HG03039 (cell line): ENCODE results near the gene PPM1H.

ENCODE experiments used
- ATAC-seq: cut with Tn5 transposase; IDR thresholded peaks from one replicate; pipeline ENCODE4 v1.9.1; 2021; ENCODE audit warnings: mild to moderate bottlenecking, moderate library complexity; ENCODE audit not compliant: unreplicated experiment

PPM1H gene

DNA sequence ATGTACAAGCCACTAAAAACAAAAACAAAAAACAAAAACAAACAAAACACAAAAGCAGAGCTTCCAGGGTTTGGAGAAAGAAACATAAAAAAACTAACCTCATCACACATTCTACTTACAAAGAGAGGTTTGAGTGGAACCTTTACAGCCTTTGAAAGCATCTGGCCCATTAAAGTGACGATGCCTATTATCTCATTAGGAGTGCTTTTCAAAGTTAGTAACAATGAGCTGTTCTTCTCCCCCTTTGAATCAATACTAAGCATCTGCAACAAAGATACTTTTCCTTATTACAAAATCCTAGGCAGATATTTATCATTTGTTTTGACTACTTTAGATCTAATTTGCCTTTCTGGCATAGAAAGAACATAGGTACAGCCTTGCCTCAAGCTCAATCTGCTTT lies 217.3 kb downstream of the PPM1H start:
- ATAC-seq: no peak

DNA sequence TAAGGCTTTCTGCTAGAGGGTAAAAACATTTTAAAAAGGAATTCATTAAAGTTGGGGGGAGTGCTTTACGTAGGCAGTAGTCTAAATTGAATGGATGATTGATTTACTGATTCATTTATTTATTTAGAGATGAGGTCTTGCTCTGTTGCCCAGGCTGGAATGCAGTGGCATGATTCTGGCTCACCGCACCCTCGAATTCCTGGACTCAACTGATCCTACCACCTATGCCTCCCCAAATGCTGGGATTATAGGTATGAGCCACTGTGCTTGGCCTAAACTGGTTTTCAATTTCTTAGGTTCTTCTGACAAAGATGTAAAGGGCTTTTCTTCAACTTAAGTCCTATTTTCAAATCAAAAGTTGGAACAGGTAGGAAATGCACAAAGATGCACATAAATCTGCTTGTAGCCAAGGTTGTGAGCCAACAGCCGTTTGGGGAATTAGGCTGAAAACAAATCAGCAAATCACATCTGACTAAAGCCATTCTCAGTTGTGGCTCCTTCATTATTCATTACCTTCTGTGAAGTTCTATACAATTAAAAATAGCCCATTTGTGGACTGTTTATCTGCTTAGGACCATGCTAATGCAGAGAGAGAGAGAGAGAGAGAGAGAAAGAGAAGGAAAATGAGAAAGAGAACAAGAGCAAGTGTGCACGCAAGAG lies 218.0 kb downstream of the PPM1H start:
- ATAC-seq: no peak

DNA sequence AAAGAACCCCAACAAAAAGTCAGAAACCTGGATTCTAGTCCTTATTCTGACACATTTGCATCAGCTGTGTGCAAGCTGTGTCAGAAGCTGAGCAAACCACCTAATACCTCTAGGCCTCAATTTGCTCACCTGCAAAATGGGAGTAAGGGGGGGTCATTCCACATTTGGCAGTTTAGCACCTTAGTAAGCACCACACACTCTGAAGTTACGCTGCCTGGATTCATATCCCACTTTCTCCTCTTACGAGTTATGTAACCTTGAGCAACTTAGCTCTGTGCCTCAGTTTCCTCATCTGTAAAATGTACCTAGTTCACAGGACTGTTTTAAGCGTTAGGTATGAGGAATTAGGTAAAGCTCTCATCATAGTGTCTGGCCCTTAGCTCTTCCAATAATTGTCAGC lies 218.9 kb downstream of the PPM1H start:
- ATAC-seq: no peak

DNA sequence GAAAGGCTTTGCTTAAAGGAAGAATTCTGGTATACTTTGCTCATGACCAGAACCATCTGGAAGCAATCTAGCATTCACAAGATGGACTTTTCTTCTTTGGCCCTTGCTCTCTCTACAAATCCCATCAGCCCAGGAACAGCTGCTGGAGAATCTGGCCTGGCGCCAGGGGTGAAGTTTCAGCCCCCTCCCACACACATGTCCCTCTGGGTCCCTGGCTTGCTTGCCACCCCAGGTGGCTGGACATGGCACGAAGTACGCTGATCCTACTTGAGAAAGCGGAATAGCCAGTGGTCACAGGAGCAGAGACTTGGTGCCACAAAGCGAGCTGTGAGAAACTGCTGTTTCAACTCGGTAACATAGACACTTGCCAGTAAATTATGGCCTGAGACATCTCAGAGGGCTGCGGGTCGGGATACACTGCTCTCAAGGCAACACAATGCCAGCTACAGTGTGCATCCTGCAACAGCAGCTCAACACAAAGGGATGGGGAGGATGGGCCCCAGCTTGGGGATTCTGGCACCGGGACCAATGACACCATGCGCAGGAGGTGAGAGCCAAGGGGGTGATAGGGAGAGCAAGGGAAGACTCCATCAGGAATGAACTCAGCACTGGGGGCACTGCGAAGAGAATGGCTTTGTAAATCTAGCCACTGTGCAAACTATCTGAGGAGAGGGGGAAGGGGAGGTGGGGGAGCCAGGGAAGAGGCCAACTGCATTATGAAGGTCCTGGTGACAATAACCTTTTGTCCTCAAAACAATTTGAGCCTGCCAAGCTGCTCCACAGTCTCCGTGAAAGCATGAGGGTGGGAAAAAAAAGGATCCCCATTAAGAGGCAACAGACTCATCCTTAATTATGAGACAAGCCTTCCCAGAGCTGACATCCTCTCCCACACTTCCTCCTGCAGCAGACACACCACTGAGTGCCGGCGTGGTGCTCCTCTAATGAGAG lies 219.9 kb downstream of the PPM1H start:
- no peak for ATAC-seq

DNA sequence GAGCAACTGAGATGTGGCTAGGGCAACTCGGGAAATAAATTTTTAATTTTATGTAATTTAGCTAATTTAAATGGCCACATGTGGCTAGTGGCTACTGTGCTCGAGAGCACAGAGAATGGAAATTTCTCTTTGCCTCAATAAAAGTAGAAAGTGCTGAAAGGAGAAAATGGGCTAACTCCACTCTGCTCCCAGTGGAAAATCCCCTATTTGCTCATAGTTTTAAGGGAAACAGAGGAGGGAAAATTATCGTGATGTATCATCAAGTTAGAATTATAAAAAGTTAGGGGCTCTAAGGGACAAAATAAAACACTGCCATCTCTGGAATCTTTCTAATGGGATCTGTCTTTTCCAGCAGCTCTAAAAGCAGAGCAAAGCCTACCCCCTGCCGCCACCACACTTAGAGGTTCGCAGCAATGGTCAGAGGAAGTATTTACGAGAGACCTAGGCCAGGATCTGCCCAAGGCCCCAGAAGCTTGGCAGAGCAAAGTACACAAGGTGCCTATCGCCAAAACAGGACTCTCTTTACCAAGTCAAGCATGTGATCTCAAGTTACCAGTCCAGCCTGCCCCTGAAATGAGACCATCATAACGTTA lies 220.7 kb downstream of the PPM1H start:
- no peak for ATAC-seq

DNA sequence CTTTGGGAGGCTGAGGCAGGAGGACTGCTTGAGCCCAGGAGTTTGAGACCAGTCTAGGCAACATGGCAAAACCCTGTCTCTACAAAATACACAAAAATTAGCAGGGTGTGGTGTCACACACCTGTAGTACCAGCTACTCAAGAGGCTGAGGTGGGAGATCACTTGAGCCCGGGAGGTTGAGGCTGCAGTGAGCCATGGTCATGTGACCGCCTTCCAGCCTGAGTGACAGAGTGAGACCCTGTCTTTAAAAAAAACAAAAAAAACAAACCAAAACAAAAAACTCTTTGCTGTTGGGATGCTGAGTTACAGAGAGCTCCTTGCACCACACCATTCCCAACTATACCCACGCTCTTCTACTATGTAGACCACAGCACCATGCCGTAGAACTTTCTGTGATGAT lies 221.2 kb downstream of the PPM1H start:
- ATAC-seq: no peak

DNA sequence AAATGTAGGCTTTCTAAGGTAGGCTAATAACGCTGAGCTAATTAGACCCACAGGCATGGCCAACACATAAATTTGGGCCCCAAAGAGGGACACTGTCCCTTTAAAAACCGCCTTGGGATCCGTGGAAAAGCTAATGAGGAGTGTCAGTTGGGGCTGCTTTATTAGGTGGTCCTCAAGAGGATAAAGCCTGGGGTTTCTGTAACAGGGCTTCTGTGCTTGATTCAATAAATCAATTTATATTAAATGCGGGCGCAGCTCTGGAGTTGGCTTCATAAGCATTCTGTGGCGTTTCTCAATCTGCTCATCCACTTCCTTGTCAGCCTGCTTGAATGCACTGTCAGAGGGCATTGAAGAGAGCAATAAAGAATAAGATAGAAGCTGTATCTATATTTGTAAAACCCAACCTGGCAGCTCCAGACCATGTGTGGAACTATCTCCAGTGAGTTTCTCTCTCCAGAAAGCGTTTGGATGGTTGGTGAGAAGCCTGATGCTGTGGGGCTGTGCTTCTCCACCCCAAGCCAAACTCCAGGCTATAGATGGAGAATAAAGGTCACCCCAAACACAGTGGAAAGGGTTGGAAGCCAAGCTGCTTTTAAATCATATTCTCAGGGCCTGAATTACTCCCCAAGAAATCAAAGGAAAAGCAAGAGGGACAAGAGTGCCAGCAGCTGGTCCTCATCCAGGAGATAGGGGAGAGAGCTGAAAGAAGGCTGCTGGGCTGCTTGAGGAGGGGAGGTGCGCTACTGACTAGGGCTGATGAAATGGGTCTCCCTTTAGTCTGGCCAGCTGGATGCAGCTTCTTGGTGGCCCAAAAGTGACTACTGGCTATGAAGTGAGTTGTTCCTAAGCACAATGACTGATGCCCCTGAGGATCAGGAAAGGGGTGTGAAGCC lies 222.0 kb downstream of the PPM1H start:
- ATAC-seq: no peak

DNA sequence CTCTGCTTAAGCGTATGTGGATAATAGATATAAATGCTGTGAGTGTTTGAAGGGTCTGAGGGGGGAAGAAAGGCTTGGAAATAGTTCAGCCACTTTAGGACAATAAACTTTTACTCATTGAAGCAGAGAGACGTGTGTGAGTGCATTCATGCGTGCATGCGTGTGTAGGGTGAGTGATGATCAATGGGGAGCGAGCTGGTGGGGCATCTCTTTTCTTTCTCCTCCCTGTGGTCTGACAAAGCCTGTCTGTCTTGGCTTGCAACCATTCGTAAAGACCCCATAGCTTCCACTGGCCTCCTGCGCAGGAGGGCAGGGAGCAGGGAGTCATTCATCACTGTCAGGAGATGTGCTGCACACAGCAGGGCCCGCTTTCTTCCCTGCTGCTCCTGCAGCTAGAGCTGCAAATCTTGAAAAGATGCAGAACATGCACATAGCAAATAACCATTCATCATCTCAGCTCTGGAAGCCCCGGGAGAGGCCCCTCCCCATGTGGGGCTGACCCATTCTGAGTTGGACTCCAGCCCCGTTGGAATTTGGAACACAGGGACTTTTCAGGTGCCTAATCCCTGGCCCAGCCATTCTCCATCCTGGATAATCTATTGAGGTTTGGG lies 223.2 kb downstream of the PPM1H start:
- ATAC-seq: no peak

DNA sequence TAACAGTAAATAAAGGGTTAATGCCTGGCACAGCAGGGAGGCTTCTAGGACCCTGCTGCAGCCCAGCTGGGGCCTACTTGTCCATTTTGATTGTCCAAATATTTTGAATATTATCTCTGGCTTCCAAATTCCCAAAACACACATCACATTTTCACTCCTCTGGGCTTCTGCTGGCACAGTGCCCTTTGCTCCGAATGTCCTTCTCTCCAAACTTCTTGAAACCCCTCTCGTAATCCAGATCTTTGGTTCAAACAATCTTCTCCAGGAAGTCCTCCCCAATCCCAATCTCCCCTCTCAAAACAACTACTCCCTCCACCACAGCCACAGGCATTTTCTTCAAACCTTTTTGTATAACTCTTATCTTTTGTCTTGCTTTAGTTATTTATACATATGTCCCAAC lies 225.6 kb downstream of the PPM1H start:
- no peak for ATAC-seq

DNA sequence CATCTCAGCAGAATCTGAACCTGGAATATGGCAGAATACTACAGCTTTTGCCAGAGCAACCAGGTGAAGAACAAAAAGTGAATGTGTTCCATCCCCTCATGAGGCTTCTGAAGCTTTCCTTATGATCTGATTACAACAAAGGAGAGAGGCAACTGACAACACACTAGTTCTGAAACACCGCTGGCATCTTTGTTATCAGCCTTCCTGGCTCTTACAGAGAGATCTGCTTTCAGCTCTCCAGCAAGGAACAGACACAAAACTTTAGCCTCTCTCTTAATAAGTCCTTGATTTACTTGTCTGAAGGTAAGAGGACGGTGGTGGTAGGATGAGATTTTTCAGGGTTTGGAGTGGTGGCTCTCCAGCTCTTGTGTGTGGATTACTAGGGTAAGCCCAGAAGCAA lies 227.0 kb downstream of the PPM1H start:
- no peak for ATAC-seq

DNA sequence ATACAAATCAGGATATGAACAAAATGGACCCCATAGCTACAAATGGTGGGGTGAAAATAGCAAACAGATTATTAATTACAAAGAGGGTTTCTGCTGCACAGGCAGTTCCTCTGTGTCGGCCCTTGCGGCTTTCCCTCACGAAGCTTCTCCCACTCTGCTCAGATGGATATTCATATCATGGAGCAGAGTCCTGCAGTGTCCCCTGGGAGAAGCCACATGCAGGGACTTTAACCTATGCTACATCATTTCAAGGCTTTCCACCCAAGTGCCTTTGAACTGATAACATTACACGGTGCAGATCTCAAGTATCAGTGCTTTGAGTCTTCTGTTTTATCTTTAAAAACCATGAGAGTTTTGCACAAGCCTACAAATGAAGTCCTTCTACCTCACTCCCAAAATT lies 229.1 kb downstream of the PPM1H start:
- ATAC-seq: no peak

DNA sequence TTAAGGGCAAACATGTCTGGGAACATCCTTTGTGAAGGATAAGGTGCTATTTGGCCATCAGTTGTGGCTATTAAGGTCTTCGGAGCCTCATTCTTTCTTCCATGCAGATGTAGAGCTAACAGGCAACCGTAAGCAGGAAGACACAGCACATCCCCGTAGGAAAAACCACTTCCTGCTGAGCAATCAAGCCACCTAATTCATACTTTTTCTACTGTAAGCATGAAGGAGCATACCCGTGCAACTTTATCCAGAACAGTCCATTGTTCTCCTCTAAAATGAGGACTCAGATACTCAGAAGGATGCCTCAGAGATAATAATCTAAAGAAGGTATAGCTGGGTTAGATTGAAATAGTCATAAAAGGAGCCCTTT lies 232.0 kb downstream of the PPM1H start:
- no peak for ATAC-seq

DNA sequence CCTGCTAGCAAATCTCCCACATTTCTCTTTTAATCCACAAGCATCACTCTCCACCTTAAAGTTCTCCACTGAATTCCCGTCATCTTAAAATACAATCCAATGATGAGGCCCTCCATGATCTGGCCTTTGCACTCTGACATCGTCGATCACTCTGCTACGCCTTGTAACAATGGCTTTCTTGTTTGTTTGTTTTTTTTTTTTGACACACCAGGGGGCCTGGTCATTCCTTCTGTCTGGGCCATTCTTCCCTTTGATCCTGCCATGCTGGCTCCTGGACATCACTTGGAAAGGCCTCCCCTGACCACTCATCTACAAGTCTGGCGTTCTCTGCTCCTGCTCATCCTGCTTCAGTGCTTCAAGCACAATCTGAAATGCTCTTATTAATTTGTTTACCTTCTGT lies 233.5 kb downstream of the PPM1H start:
- no peak for ATAC-seq

DNA sequence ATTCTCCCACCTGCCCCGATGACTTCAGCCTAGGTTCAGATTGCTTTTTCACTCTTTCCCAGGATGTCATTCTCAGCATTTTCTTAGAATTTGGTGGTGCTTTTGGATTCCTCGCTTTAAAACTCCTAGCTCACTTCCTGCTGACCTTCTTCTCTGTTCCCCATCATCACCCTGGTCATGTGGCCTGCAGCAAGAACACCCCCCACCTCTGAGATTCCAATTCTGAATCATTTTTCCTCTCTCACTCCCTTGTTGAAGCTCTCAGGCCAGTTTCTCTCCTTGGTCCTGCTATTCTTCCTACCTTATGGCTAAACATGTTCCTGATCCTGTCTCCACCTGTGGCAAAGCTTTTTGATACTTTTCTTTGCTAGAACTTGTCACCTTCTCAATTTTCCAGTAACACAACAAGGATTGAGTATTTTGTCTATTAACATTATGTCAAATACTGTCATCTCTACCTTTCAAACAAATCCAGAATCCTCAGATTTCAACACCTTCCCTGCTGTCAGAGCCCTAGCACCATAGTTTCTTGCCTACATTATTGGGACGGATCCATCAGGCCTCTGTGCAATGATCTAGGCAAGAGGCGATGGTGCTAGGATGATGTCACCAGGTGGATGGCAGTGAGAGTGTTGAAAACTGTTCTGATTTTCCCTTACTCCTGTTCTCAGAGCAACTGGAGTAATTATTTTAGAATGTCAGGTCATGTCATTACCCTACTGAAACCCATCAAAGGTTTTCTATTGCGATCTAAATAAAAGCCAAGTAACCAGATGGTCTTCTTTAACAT lies 234.7 kb downstream of the PPM1H start:
- no peak for ATAC-seq

DNA sequence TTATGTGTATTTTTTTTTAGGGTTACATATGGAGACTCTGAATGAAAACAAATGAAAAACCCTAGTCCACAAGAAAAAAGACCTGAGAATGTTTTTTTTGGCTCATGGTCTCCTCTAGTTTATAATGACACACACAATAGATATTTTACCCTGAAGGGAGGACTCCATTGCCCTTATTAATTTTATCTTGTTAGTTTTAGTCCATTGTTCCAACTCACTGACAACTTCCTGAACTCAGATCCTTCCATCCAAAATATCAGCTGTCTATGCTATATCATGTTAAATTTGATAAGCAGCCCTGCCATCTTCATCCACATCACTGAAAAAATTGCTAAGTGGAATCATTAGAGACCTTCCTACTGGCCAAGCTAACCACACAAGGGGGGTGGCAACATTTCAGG lies 236.2 kb downstream of the PPM1H start:
- ATAC-seq: no peak

DNA sequence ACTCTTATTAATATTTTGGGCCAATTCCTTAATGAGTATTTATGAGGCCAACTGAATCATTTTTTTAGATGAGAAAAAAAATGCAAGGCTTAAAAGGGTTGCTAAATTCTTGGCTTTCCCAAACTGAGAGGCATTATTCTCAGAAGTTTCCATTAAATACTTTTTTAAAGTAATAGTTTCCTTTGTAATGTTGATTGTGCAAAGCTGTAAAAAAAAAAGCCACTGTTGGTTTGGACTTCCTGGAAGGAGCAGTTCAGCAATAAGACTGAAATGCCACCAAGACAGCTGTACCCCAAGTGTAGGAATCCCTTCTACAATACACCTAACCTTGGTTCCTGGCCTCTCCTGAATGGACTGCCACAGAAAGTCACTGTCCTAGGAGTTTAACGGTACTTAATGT lies 237.1 kb downstream of the PPM1H start:
- ATAC-seq: no peak

DNA sequence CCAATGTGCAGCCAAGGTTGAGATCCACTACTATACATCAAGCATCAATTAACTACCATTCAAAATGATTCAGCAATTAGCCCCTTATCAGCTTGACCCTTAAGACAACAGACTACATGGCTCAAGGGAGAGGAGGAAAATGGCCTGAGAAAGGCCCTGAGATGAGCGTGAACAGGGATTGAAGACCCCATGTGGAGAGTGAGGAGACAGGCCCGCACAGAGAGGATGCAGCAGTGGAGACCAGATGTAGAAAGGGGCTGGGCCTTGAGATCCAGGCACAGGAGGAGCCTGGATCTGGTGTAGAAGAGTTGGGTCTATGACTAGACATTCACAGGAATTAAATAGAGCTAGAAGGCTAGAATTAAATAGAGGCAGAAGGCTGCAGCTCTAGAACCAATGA lies 239.3 kb downstream of the PPM1H start:
- no peak for ATAC-seq

DNA sequence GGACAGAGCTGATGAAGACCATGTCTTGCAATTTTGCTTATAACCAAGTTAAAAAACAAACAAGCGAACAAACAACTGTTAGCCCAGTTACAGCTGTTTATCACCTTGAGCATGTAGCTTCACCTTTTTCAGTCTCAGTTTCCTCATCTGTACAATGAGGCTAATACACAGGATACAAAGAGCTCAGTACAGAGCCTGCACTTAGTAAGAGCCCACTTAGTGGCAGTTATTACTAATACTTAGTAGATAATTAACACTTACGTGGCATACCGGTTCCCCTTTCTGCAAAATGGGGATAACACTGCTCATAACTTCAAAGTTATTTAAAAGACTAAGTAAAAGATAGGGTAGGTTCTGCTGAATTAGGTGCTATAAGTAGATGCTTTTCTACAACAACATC lies 240.3 kb downstream of the PPM1H start:
- ATAC-seq: no peak

DNA sequence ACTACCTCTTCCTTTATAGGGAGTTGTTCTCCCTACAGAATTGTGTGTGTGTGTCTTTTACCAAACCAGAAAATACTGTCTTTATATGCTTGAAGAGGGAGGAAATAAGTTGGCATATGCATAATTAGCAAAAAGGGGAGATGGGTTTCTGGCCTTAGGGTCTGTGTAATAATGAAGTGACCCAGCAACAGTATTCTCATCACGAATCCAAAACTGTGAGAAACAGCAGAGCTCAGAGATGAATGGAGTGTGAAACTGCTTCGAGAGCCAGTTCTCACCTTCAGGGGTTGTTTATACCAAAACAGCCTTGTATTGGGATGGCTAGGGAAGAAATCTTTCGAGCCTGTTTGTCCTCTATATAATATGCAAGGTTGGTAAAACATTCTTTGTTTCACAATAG lies 240.8 kb downstream of the PPM1H start:
- ATAC-seq: no peak
